NCI-H187 treated with DMSO at 0.1 percent for 48 hours (cell line): ENCODE data around the gene COX8A.

ENCODE experiments used
- DNase-seq: peaks from one replicate; lab custom pipeline; 2025; lab: John Stamatoyannopoulos, UW

Gene COX8A

DNA sequence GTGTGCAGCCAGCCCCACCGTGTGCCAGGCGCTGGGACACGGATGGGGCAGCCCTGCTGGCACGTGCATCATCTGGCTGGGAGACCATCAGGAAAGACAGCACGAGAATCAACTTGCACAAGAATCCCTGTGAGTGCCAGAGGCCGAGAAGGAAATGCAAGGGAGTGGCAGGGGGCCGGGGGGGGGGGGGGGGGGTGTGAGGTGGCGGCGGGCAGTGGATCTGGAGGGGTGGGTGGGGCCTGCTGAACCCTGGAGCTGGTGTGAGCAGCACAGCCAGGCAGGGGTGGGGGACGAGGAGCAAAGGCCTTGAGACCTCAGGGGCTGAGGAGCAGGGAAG lies 47.3 kb downstream of the COX8A start:
- DNase-seq, result no peak

GRCh38 chr11:64022125-64022784 lies 47.8 kb downstream of the COX8A start:
- DNase-seq, result no peak

DNA sequence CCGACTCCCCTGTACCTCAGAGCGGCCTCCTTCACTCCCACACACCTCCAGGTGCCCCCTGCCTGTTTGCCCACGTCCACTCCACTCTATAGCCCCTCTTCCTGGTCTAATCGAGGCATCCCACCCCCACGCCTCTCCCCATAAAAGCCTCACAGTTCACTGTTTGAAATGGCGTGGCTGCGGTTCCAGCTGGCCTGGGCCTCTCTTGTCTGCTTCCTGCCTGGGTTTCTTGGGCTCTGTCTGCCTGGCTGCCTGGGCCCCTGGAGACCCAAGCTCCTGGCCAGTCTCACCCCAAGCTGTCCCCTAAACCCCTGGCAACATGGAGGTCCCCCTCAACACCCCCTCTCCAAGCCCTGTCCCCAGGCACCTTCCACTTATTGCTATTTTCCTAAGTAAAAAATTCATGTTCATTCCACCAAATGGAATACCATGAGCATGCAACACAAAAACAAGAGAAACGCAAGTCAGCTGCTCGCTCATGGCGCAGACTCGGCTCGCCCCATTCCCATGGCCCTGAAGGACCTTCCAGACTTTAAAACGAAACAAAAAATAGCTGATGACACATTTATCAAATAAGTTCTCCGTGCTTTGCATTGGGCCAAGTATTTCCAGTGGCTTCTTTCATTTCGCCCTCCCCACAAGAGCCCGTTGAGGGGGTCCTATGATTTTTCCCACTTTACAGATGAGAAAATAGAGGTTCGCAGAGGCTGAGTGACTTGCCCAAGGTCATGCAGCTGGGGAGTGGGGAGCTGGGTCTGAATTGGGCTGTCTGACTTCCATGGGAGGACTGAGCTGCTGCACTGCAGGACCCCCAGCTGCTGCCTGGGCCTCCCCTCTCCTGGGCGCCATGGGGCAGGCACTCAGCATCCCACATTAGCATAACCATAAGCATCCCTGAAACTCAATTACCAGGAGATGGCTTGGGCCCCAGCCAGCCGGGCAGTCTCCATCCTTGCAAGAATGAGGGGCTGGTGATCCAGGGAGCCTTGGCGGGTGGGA lies 49.6 kb downstream of the COX8A start:
- no peak for DNase-seq

DNA sequence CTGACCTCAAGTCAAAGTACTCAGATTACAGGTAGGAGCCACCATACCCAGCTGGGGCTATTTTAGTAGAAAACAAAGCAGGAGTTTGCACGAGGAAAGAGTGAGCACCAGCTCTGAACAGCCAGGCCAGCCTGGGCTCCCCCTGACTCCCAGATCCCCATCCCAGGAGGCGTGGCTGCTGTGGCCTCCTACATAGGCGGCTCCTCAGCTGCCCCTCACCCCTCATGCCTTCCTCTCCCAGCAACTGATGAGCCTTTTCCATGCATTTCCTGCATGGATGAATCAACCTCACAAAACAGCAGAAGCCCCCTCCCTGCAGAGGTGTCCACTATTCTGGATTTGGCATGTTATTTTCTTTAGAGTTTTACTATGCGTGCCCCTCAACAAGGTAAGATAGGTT lies 50.8 kb downstream of the COX8A start:
- DNase-seq, result no peak
